ENCODE results near the gene SCAF8. TPM values are rescaled to one million over a fixed set of nuclear protein-coding genes. Genes with fewer than 3 reads are reported as not detected.

The SCAF8 gene
- total RNA-seq, 1 donor from 2014 or later: 39.4 TPM

DNA sequence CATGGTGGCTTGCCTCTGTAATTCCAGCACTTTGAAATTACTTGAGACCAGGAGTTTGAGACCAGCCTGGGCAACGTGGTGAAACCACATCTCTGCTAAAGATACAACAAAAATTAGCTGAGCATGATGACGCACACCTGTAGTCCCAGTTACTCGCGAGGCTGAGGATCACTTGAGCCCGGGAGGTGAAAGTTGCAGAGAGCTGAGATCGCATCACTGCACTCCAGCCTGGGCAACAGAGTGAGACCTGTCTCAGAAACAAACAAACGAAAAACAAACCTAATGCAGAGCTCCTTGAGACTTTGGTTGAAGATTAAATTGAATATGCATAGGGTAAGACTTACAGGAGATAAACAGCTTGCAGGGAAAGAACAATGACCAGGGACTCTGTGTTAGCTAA is 80.8 kb downstream of the SCAF8 start:
- Histone ChIP-seq H3K4me1 (no peaks in the 10 kb centered on the region), H3K27me3 (ENCODE audit: low read depth) (no peaks in the 10 kb centered on the region), H3K9me3 (no peaks in the 10 kb centered on the region), H3K4me3 (no peak overlapping the region), H3K27ac (no peak overlapping the region), H3K36me3 (peaks cover 100% of the 10 kb centered on the region)
- TF ChIP-seq CTCF (IDR thresholded peaks at IDR 0.05): no peak
- no peak for ATAC-seq
- DNase-seq: no peak
- intact Hi-C loops (cut with DNase I): no loop called here

- H3K4me3 ChIP-seq: no peak overlapping the region
- intact Hi-C loops (cut with DNase I): no loop called here
- H3K36me3 ChIP-seq: peaks cover 100% of the 10 kb centered on the region
- no peak for DNase-seq
- no peak for ATAC-seq
- H3K9me3 ChIP-seq: no peaks in the 10 kb centered on the region
- H3K4me1 ChIP-seq: no peaks in the 10 kb centered on the region
- TF ChIP-seq CTCF (IDR thresholded peaks at IDR 0.05): no peak
- H3K27me3 ChIP-seq (ENCODE audit: low read depth): no peaks in the 10 kb centered on the region
- H3K27ac ChIP-seq: no peak overlapping the region
Observed at GRCh38 chr6:154815938-154816820, 83.0 kb downstream of the SCAF8 start.

DNA sequence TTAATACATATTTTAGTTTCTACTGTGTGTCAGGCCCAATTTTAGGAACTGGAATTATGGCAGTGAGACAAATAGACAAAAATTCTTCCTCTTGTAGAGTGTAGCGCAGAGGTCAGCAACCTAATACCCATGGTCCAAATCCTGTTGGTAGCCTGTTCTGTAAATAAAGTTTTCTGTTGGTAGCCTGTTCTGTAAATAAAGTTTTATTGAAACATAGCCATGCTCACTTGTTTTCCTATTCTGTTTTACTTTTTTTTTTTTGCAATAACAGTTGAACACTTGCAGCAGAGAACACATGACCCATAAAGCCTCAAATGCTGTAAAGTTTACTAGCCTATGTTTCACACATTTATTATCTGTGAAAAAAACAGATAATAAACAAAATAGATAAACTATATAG is 87.9 kb downstream of the SCAF8 start:
- no peak for ATAC-seq
- intact Hi-C loops (cut with DNase I): no loop called here
- H3K36me3 ChIP-seq: peaks cover 92% of the 10 kb centered on the region

GRCh38 chr6:154821638-154822037 is 88.4 kb downstream of the SCAF8 start:
- Histone ChIP-seq H3K27me3 (ENCODE audit: low read depth) (no peaks in the 10 kb centered on the region), H3K4me3 (no peak overlapping the region), H3K36me3 (peaks cover 90% of the 10 kb centered on the region), H3K4me1 (peaks cover 10% of the 10 kb centered on the region), H3K27ac (no peak overlapping the region), H3K9me3 (no peaks in the 10 kb centered on the region)
- no peak for ATAC-seq
- intact Hi-C loops (cut with DNase I): no loop called here
- DNase-seq: no peak
- TF ChIP-seq CTCF (IDR thresholded peaks at IDR 0.05): no peak

More for the DNA sequence above, 87.9 kb downstream of the SCAF8 start:
- no peaks in the 10 kb centered on the region for H3K9me3 ChIP-seq
- TF ChIP-seq CTCF (IDR thresholded peaks at IDR 0.05): no peak
- DNase-seq: no peak
- no peak overlapping the region for H3K27ac ChIP-seq
- H3K4me3 ChIP-seq: no peak overlapping the region
- no peaks in the 10 kb centered on the region for H3K27me3 ChIP-seq (ENCODE audit: low read depth)
- peaks cover 10% of the 10 kb centered on the region for H3K4me1 ChIP-seq

DNA sequence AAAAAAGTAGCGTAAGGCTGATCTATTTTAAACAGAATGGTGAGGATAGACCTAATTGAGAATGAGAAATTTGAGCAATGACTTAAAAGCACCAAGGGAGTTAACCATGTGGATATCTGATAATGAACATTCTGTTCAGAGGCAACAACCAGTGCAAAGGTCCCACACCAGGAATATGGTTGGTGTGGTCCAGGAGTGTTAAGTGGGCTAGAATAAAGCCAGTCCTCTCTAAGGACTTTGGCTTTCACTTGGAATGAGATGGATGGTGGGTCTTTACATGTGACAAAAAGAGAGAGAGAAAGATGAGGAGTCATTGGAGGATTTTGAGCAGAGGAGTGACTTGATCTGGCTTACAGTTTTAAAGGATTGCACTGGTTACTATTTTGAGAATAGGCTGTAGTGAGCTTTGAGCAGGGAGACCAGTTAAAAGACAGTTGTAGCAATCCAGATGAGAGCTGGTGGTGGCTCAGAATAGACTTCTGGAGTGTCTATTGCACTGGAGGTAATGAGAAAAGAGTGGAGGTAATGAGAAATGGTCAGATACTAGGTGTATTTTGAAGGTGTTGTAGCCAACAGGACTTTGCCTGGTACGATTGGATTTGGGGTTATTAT is 89.8 kb downstream of the SCAF8 start:
- ATAC-seq: no peak

More for the DNA sequence above, 89.8 kb downstream of the SCAF8 start:
- Histone ChIP-seq H3K27me3 (ENCODE audit: low read depth) (no peaks in the 10 kb centered on the region), H3K9me3 (no peaks in the 10 kb centered on the region), H3K36me3 (peaks cover 90% of the 10 kb centered on the region), H3K27ac (no peak overlapping the region), H3K4me3 (no peak overlapping the region), H3K4me1 (peaks cover 10% of the 10 kb centered on the region)
- no peak for DNase-seq
- intact Hi-C loops (cut with DNase I): no loop called here
- TF ChIP-seq CTCF (IDR thresholded peaks at IDR 0.05): no peak

Measured in lower lobe of right lung (tissue), 2 donors.